ENCODE measurements around the gene NRCAM. TPM values are rescaled to one million over a fixed set of nuclear protein-coding genes. Genes with fewer than 3 reads are reported as not detected.
A peak's percentile ranks its signal among the peaks of the same experiment; 100 is the strongest.

Gene NRCAM
- total RNA-seq, 1 experiment from 2014 or later = 2.7 TPM

DNA sequence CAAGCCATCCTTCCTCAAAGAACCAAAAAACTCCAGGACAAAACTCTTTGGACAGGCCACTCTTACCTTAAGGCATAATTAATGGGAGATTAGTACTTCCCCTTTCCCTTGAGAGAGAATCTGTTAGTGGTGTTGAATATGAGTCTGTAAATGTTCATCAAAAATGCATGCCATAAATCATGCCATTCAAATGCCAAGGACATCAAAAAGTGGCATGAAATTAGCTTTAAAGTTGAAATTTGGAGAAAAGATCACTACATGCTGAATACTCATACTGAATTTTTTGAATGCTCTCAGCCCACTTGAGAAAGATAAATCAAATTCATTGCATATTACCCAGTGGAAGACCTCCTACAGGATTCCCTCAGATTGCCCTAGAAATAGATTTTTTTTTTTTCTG lies 6.7 kb downstream of the NRCAM start (continued):
- TF ChIP-seq, protein P1, sequence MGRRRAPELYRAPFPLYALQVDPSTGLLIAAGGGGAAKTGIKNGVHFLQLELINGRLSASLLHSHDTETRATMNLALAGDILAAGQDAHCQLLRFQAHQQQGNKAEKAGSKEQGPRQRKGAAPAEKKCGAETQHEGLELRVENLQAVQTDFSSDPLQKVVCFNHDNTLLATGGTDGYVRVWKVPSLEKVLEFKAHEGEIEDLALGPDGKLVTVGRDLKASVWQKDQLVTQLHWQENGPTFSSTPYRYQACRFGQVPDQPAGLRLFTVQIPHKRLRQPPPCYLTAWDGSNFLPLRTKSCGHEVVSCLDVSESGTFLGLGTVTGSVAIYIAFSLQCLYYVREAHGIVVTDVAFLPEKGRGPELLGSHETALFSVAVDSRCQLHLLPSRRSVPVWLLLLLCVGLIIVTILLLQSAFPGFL (CRISPR knock-in tag; IDR thresholded peaks at IDR 0.05; ENCODE audit: borderline replicate concordance) = no peak

DNA sequence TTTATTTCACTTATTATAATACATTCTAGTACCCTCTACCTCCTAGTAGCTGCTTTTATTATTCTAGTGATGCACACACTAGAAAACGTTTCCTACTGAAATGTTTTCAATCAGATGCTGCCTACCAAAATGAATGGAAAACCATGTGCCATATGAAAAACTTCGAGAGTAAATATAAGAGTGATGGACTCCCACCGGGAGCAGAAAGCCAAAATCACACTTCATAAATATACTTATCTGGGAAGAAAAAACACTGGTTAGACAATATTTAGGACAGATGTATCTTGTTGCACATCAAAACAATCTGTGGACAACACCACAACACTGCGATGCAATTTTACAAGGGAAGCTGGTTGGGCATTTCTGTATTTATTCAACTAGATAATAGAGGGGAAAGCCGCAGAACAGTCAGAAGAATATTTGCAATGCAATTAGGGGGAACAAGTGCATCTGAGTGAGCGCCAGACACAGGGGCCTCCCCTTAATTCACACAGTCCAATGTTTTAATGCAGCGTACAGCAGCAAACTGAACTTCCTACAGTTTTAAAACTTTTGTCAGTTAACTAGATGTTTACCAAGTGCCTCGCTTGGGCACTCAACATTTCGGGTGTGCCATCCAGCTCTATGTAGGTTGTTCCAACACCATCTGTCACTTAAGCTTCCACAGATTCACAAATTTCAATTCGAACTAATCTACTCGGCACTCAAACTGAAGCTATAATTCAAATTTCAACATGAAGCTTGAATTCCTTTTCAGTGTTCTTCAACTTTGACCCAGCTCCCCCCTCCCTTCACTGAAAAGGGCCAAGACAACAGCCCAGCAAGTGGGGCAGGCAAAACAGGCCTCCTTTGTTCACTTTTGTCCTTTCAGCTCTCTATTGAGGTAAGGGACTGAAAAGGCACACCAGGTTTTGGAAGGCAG lies 7.4 kb downstream of the NRCAM start:
- Mint-ChIP-seq H3K27me3 (ENCODE audit: low read depth) (peaks cover 13% of the 10 kb centered on the region), H3K36me3 (no peaks in the 10 kb centered on the region), H3K9me3 (no peaks in the 10 kb centered on the region), H3K4me3 (no peak overlapping the region), H3K27ac (no peak overlapping the region), H3K4me1 (peaks cover 18% of the 10 kb centered on the region)
- DNase-seq (ENCODE audit: low spot score) (no peak), ATAC-seq (peak; percentile 79)
- TF ChIP-seq PRRX2 (CRISPR knock-in tag; IDR thresholded peaks at IDR 0.05) (no peak), ZNF317 (CRISPR knock-in tag; IDR thresholded peaks at IDR 0.05; ENCODE audit: borderline replicate concordance, low read depth) (no peak), GTF2I (CRISPR knock-in tag; conservative IDR thresholded peaks at IDR 0.05) (no peak), MYBL2 (CRISPR knock-in tag; IDR thresholded peaks at IDR 0.05) (no peak), TEAD4 (CRISPR knock-in tag; IDR thresholded peaks at IDR 0.05) (no peak), ZNF138 (CRISPR knock-in tag; conservative IDR thresholded peaks at IDR 0.05) (no peak), ZNF263 (CRISPR knock-in tag; IDR thresholded peaks at IDR 0.05; ENCODE audit: low read depth) (no peak)
- TF ChIP-seq, protein P2, sequence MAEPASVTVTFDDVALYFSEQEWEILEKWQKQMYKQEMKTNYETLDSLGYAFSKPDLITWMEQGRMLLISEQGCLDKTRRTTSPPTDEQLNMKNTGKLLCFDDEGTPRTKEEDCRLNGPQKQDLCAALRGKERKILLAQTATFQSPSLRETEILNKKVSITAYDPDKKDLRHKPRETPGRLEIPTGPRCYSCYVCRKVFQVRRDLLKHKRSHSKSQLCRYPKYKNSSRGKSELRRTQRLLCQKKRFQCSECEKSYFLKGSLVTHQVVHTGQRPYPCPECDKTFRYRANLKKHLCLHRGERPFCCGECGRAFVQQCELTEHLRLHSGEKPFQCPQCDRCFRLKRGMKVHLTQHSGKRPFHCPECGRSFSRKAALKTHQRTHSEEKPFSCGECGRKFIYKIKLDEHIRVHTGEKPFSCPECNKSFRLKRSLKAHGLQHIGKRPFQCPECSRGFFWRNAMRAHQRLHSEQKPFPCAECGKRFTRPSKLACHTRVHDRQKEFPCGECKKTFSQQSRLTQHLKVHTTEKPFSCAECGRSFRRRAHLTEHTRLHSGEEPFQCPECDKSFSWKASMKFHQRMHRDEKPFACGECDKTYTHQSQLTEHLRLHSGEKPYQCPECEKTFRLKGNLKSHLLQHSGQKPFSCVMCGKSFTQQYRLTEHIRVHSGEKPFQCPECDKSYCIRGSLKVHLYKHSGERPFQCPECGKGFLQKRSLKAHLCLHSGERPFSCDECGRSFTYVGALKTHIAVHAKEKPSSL (CRISPR knock-in tag; conservative IDR thresholded peaks at IDR 0.05) = no peak
- TF ChIP-seq, protein P3, sequence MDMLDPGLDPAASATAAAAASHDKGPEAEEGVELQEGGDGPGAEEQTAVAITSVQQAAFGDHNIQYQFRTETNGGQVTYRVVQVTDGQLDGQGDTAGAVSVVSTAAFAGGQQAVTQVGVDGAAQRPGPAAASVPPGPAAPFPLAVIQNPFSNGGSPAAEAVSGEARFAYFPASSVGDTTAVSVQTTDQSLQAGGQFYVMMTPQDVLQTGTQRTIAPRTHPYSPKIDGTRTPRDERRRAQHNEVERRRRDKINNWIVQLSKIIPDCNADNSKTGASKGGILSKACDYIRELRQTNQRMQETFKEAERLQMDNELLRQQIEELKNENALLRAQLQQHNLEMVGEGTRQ (CRISPR knock-in tag; IDR thresholded peaks at IDR 0.05) = no peak
- TF ChIP-seq, protein P4, sequence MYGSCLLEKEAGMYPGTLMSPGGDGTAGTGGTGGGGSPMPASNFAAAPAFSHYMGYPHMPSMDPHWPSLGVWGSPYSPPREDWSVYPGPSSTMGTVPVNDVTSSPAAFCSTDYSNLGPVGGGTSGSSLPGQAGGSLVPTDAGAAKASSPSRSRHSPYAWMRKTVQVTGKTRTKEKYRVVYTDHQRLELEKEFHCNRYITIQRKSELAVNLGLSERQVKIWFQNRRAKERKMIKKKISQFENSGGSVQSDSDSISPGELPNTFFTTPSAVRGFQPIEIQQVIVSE (CRISPR knock-in tag; IDR thresholded peaks at IDR 0.05; ENCODE audit: borderline replicate concordance) = no peak
- TF ChIP-seq, protein P5, sequence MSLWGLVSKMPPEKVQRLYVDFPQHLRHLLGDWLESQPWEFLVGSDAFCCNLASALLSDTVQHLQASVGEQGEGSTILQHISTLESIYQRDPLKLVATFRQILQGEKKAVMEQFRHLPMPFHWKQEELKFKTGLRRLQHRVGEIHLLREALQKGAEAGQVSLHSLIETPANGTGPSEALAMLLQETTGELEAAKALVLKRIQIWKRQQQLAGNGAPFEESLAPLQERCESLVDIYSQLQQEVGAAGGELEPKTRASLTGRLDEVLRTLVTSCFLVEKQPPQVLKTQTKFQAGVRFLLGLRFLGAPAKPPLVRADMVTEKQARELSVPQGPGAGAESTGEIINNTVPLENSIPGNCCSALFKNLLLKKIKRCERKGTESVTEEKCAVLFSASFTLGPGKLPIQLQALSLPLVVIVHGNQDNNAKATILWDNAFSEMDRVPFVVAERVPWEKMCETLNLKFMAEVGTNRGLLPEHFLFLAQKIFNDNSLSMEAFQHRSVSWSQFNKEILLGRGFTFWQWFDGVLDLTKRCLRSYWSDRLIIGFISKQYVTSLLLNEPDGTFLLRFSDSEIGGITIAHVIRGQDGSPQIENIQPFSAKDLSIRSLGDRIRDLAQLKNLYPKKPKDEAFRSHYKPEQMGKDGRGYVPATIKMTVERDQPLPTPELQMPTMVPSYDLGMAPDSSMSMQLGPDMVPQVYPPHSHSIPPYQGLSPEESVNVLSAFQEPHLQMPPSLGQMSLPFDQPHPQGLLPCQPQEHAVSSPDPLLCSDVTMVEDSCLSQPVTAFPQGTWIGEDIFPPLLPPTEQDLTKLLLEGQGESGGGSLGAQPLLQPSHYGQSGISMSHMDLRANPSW (CRISPR knock-in tag; conservative IDR thresholded peaks at IDR 0.05; ENCODE audit: low read depth) = no peak
- TF ChIP-seq, protein P6, sequence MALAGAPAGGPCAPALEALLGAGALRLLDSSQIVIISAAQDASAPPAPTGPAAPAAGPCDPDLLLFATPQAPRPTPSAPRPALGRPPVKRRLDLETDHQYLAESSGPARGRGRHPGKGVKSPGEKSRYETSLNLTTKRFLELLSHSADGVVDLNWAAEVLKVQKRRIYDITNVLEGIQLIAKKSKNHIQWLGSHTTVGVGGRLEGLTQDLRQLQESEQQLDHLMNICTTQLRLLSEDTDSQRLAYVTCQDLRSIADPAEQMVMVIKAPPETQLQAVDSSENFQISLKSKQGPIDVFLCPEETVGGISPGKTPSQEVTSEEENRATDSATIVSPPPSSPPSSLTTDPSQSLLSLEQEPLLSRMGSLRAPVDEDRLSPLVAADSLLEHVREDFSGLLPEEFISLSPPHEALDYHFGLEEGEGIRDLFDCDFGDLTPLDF (CRISPR knock-in tag; IDR thresholded peaks at IDR 0.05) = no peak
- TF ChIP-seq, protein P7, sequence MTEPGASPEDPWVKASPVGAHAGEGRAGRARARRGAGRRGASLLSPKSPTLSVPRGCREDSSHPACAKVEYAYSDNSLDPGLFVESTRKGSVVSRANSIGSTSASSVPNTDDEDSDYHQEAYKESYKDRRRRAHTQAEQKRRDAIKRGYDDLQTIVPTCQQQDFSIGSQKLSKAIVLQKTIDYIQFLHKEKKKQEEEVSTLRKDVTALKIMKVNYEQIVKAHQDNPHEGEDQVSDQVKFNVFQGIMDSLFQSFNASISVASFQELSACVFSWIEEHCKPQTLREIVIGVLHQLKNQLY (CRISPR knock-in tag; IDR thresholded peaks at IDR 0.05) = no peak
- CTCF ChIA-PET = interaction anchor here (0.8 to 1.1 kb wide), 4 partner anchors 11 to 267 kb away, joined by 3 read pairs; no protein-coding TSS in a partner anchor
- POLR2A ChIA-PET = no interaction called here
